ENCODE results near the gene FAM227B.

Gene FAM227B

DNA sequence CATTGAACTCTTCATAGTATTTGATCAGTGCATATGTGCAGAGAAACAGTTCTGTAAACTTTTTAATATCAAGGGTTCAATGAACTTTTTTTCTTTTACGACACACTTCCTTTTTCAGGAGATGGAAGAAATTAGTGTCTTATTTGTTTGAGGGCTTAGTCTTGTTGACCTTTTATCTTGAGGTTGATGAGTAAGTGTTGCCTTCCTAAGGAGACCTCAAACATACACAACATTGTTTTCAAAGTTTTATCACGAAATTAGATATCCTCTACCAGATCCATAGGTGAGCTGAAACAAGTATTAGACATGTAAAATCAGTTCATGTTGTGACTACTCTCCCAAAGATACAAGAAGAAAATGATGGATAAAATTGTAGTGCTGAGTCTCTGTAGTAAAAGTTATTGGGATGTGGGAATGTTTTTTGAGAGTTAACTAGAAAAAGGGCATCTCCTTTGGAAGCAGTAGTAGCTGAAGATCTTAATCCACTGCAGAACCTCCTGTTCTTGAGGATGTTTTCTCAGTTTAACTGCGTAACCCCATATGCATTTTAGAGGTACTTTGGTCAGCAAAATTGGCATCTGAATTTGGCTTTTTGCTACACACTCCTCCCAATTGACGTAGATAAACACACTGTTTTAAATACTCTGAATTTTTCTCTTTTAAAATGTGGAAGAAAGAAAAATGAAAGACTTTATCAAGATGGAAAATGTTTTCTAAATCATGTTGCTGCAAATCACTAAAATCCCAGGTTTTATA is 333.8 kb downstream of the FAM227B start:
- no peak for DNase-seq

DNA sequence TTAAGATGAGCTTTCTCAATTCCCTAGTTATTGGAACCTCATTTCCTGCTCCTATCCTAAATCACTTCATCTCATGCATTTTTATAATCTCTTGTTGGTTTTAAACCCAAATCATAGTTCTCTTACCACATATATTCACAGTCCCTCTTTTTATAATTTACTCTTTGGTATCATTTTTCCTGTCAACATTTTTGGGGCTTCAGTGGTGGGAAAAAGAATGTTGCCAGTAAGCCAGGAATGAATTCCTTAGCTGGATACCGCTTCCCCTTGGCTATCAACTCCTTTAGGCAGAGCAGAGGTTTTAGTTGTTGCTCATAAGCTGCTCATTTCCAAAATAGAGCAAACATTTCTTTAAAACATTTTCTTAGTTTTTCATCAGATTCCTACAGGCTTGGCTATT is 338.3 kb downstream of the FAM227B start:
- no peak for DNase-seq

DNA sequence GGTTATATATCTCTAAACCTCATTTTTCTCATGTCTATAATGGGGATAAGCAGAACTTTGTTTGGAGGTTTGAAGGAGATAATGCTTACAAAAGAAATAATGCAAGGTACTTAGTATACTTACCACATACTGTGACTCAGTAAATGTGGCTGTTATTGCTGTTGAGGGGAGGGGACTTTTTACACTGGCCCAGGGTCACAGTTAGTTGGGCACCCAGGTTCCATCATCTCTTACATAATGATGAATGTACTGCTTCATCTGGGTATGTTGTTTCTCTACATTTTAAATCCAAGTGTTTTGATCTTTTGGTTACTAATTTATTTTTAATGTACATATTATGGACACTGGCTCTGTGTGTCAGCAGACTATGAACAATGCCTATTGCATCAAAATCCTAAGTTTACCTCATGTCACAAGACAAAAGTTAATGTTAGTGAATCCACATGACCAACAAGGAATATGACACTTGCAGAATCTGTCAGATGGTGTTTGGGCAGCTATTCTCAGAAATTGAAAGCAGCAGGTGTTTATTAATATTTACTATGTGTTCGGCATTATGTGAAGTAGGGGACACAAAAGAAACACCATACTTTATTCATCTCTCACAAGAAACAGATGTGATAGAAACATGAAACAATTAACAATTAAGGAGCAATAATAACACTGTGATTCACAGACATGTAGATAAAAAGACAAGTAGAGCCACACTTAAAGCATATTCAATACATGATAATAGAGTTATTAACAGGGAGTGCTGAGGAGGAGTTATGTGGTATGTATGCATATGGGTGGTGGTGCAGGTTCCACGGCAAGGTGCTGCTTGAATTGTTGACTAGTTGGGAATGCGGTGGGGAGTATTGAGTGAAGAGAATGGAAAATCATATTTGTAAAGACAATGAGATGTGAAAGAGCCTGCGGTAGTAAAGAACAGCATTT is 340.8 kb downstream of the FAM227B start:
- DNase-seq, result no peak

DNA sequence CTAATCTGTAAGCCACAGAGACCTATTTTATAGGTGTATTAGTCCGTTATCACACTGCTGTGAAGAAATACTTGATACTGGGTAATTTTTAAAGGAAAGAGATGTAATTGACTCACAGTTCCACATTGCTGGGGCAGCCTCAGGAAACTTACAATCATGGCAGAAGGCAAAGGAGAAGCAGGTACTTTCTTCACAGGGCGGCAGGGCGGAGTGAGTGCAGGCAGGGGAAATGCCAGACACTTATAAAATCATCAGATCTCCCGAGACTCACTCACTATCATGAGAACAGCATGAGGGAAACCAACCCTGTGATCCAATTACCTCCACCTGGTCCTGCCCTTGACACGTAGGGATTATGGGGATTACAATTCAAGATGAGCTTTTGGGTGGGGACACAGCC is 341.9 kb downstream of the FAM227B start:
- DNase-seq, result no peak

Data from cerebellar nuclear complex (tissue), 1 donor.